Parietal lobe (tissue), 2 donors: Measurements from ENCODE around the gene CTTNBP2NL. TPM values are rescaled to one million over a fixed set of nuclear protein-coding genes. Genes with fewer than 3 reads are reported as not detected.

Source experiments
- small RNA-seq: library from RNA; depleted of rRNA; stranded (forward); fragments of <200 nt; gene quantifications from one replicate; pipeline ENCODE3, GENCODE V24; 2014; ENCODE audit warnings: low replicate concordance
- total RNA-seq: library from RNA; depleted of rRNA; stranded (reverse); fragments of >200 nt; gene quantifications from one replicate; pipeline ENCODE4 v1.2.3, GENCODE V29; 2014

The CTTNBP2NL gene
- 40.4 TPM for total RNA-seq

GRCh38 chr1:112395821-112396652 is at the start of gene CTTNBP2NL:
CTTNBP2NL (plus strand) TSS chr1:112396214; CDS start chr1:112416166, 19,952 bp downstream.

GRCh38 chr1:112508278-112509004 is 112.4 kb downstream of the CTTNBP2NL start, which contains the start of gene WNT2B:
WNT2B (plus strand) TSS chr1:112508965; CDS start chr1:112509263, 298 bp downstream.

Small RNA genes within 50 kb of the gene (small RNA-seq; reads per million reads assigned to genes)
- not detected for gene RF01210

Other genes with a start within 250 kb of the CTTNBP2NL start
- 5.6 TPM for gene WNT2B, start 112.8 kb downstream of the CTTNBP2NL start, total RNA-seq
- 49.8 TPM for gene ST7L, start 222.9 kb downstream of the CTTNBP2NL start, total RNA-seq
- gene CAPZA1, start 223.6 kb downstream of the CTTNBP2NL start, total RNA-seq, result 110 TPM